NCI-H526 treated with DMSO at 0.1 percent for 48 hours (cell line): Measurements from ENCODE around the gene HBG1.

Source experiments
- DNase-seq: peaks from one replicate; lab custom pipeline; 2025; lab: John Stamatoyannopoulos, UW

HBG1 gene

GRCh38 chr11:5226732-5227310 is 22.8 kb downstream of the HBG1 start, which contains the start of gene HBB:
TSS of gene HBB (minus strand) at chr11:5227071. CDS start at chr11:5227021, 50 bp downstream.
- DNase-seq: peak; percentile 32

GRCh38 chr11:5225480-5225871 is 24.2 kb downstream of the HBG1 start:
- no peak for DNase-seq

- no peak for DNase-seq
These were observed 24.8 kb downstream of the HBG1 start for GRCh38 chr11:5224538-5225479.

GRCh38 chr11:5223686-5224085 is 26.0 kb downstream of the HBG1 start:
- no peak for DNase-seq

- DNase-seq: no peak
These were observed 26.5 kb downstream of the HBG1 start for GRCh38 chr11:5223146-5223545.

- DNase-seq: no peak
These were observed 39.2 kb downstream of the HBG1 start for GRCh38 chr11:5210376-5210885.

GRCh38 chr11:5204787-5205186 is 44.9 kb downstream of the HBG1 start:
- no peak for DNase-seq

GRCh38 chr11:5203366-5203765 is 46.3 kb downstream of the HBG1 start:
- DNase-seq: no peak

- DNase-seq: no peak
These were observed 49.1 kb downstream of the HBG1 start, which contains the start of gene OR51V1 for GRCh38 chr11:5200582-5200981. TSS of gene OR51V1 (minus strand) at chr11:5200682. CDS start at chr11:5200682, 0 bp downstream.

GRCh38 chr11:5198285-5198684 is 51.4 kb downstream of the HBG1 start:
- DNase-seq: no peak
